PC-3 (cell line): Measurements from ENCODE around the gene UBE2H.

Experiments used
- EZH2phosphoT487 ChIP-seq: fragments of 300-600 bp; sonication (generic); IDR thresholded peaks from 2 replicates; pipeline ENCODE4 v1.6.1; 2018; ENCODE audit warnings: mild to moderate bottlenecking, antibody characterized with exemption, low read length, borderline replicate concordance
- TF ChIP-seq, protein P1 (sequence below): fragments of 300-600 bp; sonication (generic); conservative IDR thresholded peaks from 2 replicates; pipeline ENCODE4 v1.5.1; 2017; ENCODE audit warnings: antibody characterized with exemption, low read depth, mild to moderate bottlenecking, low read length

DNA sequence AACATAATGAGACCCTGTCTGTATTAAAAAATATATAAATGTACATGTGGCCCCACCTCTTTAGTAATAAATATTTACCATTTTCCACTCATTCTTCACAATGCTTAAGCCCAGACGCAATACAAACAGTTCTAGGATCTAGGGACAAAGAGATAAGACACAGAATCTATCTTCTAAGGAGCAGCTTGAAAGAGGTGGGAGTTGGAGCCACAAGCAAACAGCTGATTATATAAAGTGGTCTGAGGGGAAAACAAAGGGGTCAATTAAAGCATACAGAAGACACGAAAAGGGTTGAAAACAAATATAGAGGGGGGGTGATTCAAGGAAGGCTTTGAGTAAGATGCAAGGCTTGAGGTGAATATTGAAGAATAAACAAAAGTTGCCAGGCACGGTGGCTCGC lies 43.1 kb downstream of the UBE2H start:
- TF ChIP-seq, protein P1, sequence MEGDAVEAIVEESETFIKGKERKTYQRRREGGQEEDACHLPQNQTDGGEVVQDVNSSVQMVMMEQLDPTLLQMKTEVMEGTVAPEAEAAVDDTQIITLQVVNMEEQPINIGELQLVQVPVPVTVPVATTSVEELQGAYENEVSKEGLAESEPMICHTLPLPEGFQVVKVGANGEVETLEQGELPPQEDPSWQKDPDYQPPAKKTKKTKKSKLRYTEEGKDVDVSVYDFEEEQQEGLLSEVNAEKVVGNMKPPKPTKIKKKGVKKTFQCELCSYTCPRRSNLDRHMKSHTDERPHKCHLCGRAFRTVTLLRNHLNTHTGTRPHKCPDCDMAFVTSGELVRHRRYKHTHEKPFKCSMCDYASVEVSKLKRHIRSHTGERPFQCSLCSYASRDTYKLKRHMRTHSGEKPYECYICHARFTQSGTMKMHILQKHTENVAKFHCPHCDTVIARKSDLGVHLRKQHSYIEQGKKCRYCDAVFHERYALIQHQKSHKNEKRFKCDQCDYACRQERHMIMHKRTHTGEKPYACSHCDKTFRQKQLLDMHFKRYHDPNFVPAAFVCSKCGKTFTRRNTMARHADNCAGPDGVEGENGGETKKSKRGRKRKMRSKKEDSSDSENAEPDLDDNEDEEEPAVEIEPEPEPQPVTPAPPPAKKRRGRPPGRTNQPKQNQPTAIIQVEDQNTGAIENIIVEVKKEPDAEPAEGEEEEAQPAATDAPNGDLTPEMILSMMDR, result no peak
- TF ChIP-seq EZH2phosphoT487, result no peak
